ENCODE results near the gene TNNI2. TPM values are rescaled to one million over a fixed set of nuclear protein-coding genes. Genes with fewer than 3 reads are reported as not detected.

The TNNI2 gene
- total RNA-seq, 1 experiment from 2014 or later, result 0.46 TPM

DNA sequence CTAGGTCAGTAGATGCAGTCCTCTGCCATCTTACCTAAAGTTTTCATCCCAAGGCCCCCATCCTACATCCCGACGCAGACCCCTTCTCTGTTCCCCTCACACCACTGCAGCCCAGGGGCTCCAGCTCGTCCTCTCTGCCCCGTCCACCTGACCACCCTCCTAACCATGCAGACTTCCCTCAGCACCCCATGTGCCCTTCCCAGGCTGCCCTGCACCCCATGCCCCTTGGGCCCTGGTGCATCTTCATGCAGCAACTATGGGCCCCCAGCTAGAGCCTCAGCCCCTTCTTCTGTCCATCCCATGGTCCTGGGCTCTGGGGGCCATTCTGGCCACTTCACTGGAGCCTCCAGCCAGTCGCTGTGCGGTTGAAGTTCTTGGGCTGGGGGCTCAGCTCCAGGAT lies 50.0 kb downstream of the TNNI2 start:
- TF ChIP-seq POLR2AphosphoS5 (IDR thresholded peaks at IDR 0.05; ENCODE audit: low read depth, low read length), result no peak
- TF ChIP-seq, protein P1, sequence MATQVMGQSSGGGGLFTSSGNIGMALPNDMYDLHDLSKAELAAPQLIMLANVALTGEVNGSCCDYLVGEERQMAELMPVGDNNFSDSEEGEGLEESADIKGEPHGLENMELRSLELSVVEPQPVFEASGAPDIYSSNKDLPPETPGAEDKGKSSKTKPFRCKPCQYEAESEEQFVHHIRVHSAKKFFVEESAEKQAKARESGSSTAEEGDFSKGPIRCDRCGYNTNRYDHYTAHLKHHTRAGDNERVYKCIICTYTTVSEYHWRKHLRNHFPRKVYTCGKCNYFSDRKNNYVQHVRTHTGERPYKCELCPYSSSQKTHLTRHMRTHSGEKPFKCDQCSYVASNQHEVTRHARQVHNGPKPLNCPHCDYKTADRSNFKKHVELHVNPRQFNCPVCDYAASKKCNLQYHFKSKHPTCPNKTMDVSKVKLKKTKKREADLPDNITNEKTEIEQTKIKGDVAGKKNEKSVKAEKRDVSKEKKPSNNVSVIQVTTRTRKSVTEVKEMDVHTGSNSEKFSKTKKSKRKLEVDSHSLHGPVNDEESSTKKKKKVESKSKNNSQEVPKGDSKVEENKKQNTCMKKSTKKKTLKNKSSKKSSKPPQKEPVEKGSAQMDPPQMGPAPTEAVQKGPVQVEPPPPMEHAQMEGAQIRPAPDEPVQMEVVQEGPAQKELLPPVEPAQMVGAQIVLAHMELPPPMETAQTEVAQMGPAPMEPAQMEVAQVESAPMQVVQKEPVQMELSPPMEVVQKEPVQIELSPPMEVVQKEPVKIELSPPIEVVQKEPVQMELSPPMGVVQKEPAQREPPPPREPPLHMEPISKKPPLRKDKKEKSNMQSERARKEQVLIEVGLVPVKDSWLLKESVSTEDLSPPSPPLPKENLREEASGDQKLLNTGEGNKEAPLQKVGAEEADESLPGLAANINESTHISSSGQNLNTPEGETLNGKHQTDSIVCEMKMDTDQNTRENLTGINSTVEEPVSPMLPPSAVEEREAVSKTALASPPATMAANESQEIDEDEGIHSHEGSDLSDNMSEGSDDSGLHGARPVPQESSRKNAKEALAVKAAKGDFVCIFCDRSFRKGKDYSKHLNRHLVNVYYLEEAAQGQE (IDR thresholded peaks at IDR 0.05; ENCODE audit: insufficient read depth in 1 of 2, low read depth in 2 of 2, low read length in 1 of 2), result no peak
- no peak for TF ChIP-seq SIN3A (IDR thresholded peaks at IDR 0.05; ENCODE audit: borderline replicate concordance, insufficient read depth, low read depth, low read length)
- TF ChIP-seq, protein P2, sequence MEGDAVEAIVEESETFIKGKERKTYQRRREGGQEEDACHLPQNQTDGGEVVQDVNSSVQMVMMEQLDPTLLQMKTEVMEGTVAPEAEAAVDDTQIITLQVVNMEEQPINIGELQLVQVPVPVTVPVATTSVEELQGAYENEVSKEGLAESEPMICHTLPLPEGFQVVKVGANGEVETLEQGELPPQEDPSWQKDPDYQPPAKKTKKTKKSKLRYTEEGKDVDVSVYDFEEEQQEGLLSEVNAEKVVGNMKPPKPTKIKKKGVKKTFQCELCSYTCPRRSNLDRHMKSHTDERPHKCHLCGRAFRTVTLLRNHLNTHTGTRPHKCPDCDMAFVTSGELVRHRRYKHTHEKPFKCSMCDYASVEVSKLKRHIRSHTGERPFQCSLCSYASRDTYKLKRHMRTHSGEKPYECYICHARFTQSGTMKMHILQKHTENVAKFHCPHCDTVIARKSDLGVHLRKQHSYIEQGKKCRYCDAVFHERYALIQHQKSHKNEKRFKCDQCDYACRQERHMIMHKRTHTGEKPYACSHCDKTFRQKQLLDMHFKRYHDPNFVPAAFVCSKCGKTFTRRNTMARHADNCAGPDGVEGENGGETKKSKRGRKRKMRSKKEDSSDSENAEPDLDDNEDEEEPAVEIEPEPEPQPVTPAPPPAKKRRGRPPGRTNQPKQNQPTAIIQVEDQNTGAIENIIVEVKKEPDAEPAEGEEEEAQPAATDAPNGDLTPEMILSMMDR (IDR thresholded peaks at IDR 0.05), result no peak
- TF ChIP-seq TCF7L2 (IDR thresholded peaks at IDR 0.05; ENCODE audit: low read depth, low read length), result no peak
- no peaks in the 10 kb centered on the region for H3K36me3 ChIP-seq (ENCODE audit: control insufficient read depth, insufficient read depth, low read length)
- no peaks in the 10 kb centered on the region for H3K27me3 ChIP-seq (ENCODE audit: control insufficient read depth, insufficient read depth, low read length)
- ChIA-PET CTCF (interaction anchor here (0.6 kb wide), 2 partner anchors 57 to 391 kb away, joined by 3 to 4 read pairs; no protein-coding TSS in a partner anchor), POLR2A (no interaction called here)
- in situ Hi-C loops (cut with HindIII; ENCODE audit: low pct_unique_long_range_greater_than_20kb, low sequenced_read_pairs) (no loop called here), intact Hi-C loops (cut with micrococcal nuclease; ENCODE audit: unreplicated experiment) (no loop called here)
- H3K9me3 ChIP-seq (ENCODE audit: control insufficient read depth, insufficient read depth, low read depth, low read length), result no peaks in the 10 kb centered on the region
- no peaks in the 10 kb centered on the region for H3K4me1 ChIP-seq (ENCODE audit: control insufficient read depth, insufficient read depth, low read length)
- DNase-seq (ENCODE audit: low read depth, low spot score) (no peak), ATAC-seq (no peak)
- no peak overlapping the region for H3K27ac ChIP-seq (ENCODE audit: low read length)
- no peak overlapping the region for H3K4me3 ChIP-seq (ENCODE audit: low read depth in 2 of 2, low read length in 2 of 2)
- BruUV-seq (replicated peaks), result no TSS peak

DNA sequence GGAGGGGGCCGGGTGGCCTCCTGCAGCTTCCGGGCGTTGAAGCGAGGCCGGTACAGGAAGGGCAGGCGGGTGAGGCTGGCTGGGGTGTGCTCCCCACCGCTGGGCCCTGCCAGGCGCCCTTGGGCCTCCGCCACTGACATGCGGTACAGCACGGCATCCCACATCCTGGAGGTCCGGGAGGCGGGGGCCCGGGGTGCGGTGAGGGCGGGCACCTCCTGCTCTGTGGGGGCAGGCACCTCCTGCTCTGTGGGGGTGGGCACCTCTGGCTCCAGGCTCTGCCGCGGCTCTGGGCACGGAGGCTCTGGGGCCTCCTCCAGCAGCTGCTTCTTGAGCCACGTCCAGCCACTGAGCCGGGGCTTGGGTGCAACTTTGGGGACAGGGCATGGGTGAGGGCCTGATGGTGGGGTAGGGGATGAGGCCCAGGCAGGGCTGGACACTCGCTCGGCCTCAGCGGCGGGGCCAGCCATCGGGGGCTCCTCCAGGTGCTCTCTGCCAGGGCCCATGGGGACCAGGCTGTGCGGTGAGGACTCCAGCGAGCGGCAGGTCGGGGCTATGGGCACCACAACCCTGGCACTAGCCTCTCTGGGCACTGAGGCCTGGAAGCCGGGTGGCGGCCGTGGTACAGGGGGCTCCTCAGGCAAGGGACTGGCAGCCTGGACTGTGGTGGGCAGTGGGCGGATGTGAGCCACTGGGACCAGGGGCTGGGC lies 50.6 kb downstream of the TNNI2 start:
- Histone ChIP-seq H3K4me3 (ENCODE audit: low read depth in 2 of 2, low read length in 2 of 2) (no peak overlapping the region), H3K36me3 (ENCODE audit: control insufficient read depth, insufficient read depth, low read length) (no peaks in the 10 kb centered on the region), H3K4me1 (ENCODE audit: control insufficient read depth, insufficient read depth, low read length) (no peaks in the 10 kb centered on the region), H3K9me3 (ENCODE audit: control insufficient read depth, insufficient read depth, low read depth, low read length) (no peaks in the 10 kb centered on the region), H3K27me3 (ENCODE audit: control insufficient read depth, insufficient read depth, low read length) (no peaks in the 10 kb centered on the region), H3K27ac (ENCODE audit: low read length) (no peak overlapping the region)
- TF ChIP-seq, protein P2 (IDR thresholded peaks at IDR 0.05), result no peak
- TF ChIP-seq, protein P1 (IDR thresholded peaks at IDR 0.05; ENCODE audit: insufficient read depth in 1 of 2, low read depth in 2 of 2, low read length in 1 of 2), result no peak
- TF ChIP-seq TCF7L2 (IDR thresholded peaks at IDR 0.05; ENCODE audit: low read depth, low read length) (no peak), POLR2AphosphoS5 (IDR thresholded peaks at IDR 0.05; ENCODE audit: low read depth, low read length) (no peak), SIN3A (IDR thresholded peaks at IDR 0.05; ENCODE audit: borderline replicate concordance, insufficient read depth, low read depth, low read length) (no peak)
- ATAC-seq (no peak), DNase-seq (ENCODE audit: low read depth, low spot score) (no peak)
- CTCF ChIA-PET, result interaction anchor here (0.6 kb wide), 2 partner anchors 57 to 391 kb away, joined by 3 to 4 read pairs; no protein-coding TSS in a partner anchor
- BruUV-seq (replicated peaks), result no TSS peak
- in situ Hi-C loops (cut with HindIII; ENCODE audit: low pct_unique_long_range_greater_than_20kb, low sequenced_read_pairs), result no loop called here
- intact Hi-C loops (cut with micrococcal nuclease; ENCODE audit: unreplicated experiment), result no loop called here
- POLR2A ChIA-PET, result no interaction called here
